Right forelimb (tissue), 1 donor: ENCODE results near the gene ADAMTS10.
"Not testable (repeated sequence)": the region's sequence is repeated elsewhere in the genome, so short reads cannot be mapped to it uniquely, and the experiment has no call there.

Source experiments
- DNase-seq: peaks from one replicate; pipeline ENCODE4 v3.0.0-alpha.2; 2018

The ADAMTS10 gene

DNA sequence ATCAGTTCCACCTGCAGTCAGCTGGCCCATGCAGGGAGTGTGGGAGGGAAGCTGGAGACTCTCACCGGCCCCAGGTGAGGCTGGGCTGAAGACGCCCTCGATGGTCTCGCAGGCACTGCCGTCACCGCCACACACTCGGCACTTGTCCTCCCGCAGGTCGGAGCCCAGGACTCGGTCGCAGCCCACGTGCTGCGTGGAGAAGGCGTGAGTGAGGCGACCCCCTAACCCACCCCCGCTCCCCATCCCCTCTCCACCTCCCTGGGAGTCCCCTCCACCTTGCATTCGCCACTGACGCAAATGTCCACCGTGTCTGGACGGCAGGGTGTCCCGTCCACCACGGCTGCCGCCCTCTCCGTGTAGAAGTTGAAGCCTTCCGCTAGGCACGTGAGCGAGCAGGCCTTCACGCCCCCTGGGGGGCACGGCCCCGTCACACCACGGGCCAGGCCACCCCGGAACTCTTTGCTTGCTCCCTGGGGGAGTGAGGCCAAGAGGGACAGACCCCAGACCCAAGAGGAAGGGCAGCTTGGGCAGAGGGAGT lies 21.3 kb downstream of the ADAMTS10 start:
- DNase-seq: no peak

DNA sequence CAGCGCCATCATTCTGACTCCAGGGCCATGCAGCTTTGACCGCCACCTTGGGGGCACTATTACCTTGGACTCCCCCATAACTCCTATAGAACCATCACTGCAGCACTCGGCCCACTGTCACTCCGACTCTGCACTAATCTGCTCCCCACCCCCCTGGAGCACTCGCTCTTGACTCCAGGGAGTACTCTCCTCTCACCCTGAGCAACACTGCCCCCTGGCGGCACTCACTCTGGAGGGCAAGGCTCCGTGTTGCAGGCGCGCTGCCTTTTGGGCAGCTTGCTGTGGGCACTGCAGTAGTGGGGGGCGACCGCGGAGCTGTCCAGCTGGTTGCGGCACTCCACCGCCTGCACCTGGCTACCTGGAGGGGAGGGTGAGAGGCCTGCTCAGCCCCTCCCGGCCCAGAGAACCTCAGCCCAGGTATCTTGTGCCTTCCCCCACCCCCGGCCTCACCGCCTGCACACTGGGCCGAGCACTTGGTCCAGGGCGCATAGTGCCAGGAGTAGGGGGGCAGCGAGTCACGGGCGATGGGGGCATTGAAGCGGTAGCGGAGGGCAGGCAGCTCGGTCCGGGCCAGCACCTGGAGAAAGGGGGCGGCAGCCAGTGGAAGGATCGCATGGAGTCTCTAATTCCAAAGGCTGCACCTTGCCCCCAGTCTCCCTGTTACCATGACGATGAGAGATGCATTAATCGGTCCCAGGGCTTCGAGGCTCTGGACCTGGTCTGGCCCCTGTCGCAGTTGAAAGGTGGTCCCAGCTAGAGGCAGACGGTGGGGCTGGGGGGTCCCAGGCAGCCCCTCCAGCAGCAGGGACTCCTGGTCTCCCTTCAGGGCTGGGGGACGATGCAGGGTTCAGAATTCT lies 24.4 kb downstream of the ADAMTS10 start:
- DNase-seq: no peak

DNA sequence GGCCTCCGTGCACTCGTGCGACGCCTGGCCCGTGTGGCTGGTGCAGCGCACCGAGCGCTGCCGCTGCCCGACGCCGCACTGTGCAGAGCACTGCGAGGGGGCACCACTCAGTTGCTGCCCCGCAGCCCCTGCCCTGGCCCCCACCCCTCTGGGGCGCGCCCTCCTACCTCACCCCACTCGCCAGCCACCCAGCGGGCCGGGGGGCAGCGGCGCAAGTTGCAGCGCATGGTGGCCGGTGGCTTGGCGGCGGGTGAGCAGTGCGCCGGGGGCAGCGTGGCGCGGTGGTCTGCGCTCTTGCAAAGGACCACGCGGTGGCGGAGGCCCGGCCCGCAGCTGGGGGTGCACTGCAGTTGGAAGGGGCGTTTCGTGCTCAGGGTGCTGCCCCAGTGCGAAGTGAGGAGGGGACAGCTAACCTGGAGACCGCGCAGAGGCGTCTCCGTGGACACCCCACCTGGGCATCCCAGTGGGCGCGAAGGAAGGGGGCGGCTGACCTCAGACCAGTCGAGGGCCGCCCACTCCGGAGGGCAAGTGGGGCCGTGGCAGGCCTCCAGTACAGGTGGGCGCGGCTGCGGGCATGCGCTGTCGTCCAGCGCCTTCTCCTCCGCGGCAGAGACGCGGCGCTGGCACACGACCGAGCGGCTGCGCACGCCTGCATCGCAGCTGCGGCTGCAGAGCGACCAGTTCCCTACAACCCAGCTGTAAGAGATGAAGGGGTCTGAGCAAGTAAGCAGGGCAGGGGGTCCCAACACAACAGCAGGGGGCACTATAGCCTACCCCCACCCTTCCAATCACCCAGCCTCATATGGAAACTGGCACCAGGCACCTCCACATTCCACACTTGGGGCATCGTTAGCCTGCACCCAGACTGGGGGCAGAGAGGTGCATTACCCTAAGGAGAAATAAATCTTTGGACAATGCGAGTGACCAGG lies 25.3 kb downstream of the ADAMTS10 start:
- DNase-seq: no peak

DNA sequence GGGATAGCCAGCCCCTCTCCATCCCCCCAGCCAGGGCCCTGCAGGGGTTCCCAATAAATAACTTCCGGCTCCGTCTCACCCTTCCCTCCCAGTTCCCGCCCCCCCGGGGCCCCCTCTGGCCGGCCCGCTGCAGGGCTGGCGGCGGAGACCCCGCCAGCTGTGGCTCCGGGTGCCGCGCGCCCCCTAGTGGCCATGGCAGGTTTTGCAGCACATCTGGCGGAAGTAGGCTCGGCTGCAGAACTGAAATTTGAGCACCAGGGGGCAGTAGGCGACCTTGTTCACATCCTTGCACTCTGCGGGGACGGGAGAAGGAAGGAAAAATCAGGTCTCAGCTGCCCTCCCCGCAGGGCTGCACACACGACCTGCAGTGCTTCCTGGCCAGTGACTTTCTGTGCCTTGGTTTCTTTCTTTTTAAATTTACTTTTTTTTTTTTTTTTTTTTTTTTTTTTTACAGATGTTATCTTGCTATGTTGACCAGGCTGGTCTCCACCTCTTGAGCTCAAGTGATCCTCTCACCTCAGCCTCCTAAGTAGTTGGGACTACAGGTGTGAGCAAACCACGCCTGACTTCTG lies 29.7 kb downstream of the ADAMTS10 start:
- peak; percentile 92 for DNase-seq

DNA sequence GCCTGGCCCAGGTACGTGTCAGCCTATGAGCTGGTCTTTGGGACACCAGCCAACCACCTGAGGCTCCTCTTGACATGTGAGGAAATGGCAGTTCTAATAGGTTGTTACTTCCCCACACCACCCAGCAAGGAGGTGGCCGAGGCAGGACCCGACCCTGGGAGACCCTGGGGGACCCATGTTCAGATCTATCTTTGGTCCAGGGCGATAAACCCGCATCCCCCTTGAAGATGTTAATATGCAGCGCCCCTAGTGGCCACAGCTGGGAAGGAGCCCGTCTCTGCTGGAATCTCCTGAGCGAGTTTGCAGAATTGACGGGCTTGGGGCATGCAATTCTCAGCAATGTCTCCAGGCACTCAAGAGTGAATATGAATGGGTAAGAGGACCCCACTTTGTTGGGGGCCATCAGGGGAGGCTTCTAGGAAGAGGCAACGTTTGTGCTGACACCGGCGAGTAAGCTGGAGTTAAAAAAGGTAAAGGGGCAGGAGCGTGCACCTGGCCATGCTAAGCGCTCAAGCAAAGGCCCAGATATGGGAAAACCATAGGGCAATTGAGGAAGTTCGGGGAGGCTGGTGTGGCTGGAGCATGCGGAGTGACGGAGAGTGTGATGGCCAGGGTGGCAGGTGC lies 31.8 kb downstream of the ADAMTS10 start:
- DNase-seq: peak; percentile 85

DNA sequence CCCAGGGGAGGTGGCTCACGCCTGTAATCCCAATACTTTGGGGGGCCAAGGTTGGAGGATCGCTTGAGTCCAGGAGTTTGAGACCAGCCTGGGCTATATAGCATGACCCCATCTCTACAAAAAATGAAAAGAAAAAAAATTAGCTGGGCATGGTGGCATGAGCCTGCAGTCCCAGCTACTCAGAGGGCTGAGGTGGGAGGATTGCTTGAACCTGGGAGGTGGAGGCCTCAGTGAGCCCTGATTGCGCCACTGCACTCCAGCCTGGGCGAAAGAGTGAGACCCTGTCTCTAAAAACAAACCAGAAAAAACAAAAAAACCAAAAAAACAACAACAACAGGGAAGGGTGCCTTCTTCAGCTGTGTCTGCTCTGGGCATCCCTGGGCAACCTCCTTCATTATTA lies 32.8 kb downstream of the ADAMTS10 start:
- no peak for DNase-seq

DNA sequence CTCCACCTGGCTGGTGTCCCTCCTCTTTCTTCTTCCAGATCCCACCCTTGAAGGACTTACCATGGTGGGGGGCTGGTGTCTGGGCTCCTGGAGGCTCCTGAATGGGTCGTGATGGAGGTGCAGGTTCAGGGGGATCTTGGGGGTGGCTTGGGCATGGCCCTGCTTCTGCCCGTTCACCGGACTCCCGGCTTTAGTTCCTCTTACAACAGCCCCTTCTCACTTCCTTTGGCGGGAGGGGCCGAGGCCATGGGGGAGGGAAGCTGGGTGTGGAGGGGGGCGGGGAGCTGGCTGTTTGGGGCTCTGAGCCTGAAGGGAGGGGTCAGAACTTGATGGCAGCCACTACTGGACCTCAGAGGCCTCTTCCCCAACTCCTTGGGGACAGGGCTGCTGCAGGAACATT lies 33.3 kb downstream of the ADAMTS10 start, which contains the start of gene MYO1F:
Gene MYO1F (minus strand): TSS at position 196 of the 400 bp plus-strand sequence. CDS start 133 bp downstream, at position 63.
- no peak for DNase-seq

DNA sequence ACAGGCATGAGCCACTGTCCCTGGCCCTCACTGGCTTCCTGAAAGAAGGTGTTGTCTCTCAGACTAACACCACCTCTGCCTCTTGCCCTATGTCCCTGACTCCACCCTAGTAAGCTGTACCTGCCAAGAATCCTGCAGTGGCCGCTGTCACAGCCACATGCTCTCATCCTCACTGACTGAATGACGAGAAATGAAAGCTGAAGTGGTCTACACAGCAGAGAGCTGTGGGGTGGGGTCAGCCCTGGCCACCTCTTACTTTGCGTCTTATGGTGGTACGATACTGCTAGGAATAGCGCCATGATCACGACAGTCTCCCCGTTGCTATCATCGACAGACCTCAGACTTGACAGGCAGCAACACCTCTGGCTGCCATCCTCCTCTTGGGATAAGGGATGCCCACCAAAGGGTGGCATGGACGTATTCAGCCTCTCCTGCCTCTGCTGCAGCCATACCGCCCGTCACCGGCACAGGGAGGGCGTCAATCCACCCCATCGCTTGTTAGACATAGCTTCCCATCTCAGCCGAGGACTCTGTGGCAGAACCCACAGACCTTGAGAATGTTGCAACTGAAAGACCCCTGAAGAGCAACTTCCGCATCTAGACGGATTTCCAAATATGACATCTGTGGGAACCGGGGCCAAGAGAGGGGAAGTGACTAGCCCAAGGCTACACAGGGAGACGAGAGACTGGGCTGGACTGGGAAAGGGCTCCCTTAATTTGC lies 34.1 kb downstream of the ADAMTS10 start:
- DNase-seq: no peak

DNA sequence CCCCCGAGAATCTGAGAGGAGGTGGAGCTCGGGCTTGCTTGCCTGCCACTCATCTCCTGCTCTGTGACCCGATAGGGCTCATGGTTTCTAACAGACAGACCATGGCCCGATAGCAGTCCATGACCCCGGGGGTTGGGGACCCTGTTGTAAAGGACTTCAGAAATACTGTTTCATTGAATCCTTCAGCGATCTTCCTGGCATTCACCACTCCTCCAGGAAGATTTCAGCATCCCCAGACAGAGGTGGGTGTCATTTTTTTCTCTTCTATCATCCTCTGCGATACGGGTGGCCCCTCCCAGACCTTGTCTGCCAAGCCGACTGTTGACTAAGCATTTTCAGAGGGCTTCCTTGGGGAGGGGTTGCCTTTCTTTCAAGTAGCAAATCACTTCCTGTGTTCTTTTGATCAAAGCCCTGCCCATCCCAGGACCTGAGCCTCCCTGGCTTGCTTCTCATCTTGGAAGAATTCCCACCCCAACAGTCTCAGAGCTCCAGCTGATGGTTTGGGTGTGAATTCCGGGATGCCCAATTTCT lies 35.0 kb downstream of the ADAMTS10 start:
- DNase-seq: no peak

DNA sequence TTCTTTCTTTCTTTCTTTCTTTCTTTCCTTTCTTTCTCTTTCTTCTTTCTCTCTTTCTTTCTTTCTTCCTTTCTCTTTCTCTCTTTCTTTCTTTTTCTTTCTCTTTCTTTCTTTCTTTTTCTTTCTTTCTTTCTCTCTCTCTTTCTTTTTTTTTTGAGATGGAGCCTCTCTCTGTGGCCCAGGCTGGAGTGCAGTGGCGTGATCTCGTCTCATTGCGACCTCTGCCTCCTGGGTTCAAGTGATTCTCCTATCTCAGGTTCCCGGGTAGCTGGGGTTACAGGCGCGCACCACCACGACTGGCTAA lies 35.9 kb downstream of the ADAMTS10 start:
- DNase-seq: not testable (repeated sequence)

DNA sequence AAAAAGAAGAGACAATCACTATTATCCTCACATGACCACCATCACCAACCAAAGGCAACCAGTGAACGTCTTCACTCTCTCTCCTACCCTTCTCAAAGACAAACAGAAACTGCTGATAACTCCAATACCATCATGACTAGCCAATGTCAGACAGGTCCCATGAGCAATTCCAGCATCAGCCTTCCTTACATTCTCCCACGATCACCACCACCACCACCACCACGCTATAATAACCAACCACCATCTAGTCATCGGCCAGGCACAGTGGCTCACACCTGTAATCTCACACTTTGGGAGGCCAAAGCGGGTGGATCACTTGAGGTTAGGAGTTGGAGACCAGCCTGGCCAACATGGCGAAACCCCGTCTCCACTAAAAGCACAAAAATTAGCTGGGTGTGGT lies 37.2 kb downstream of the ADAMTS10 start:
- no peak for DNase-seq

DNA sequence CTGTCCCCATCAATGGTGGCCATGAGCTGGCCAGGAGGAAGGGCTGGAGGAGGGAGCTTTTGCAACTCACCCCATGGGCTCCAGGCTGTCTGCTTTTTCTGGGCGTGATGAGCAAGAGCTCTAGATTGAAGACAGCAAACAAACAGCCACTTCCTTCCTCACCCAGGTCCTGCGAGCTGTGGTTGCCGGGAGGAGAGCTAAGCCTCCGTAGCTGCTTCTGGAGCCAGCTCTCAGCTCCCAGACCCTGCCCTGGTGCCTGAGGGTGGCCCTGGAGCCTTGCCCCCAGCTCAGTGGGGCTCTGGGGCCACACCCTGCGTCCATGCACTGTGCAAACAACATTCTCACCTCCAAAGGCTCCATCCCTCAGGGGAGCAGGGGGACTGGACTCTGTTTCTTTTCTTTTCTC lies 39.5 kb downstream of the ADAMTS10 start:
- no peak for DNase-seq

DNA sequence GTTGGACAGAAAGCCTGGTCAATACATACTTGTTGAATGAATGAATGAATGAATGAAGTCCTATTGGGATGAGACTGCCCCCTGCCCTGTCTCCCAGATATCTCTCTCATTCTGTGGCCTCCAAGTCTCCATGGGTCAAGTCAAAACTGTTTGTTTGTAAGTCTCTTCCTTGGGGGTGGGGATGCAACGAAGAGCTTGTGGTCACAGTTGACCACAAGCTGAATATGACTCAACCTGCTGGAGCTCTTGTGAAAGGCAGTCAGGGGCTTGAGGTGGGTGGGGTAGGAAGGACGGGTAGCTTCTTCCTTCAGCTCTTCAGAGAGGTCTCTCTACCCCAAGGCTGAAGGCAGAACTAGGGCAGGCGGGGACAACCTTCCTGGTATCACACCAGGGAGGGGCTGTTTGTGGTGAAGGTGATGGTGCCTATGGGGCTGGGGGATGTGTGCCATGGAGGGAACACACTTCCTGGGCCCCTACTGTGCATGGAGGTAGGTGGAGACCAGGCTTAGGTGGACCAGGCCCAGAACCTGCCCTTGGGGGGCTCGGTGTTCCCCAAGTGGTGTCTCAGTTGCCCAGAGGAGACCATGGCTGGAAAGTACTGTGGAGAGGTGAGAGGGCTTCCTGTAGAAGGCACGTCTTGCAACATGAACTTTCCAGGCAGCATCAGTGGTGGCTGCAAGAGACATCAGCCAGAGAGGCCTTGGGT lies 41.3 kb downstream of the ADAMTS10 start:
- DNase-seq: no peak

DNA sequence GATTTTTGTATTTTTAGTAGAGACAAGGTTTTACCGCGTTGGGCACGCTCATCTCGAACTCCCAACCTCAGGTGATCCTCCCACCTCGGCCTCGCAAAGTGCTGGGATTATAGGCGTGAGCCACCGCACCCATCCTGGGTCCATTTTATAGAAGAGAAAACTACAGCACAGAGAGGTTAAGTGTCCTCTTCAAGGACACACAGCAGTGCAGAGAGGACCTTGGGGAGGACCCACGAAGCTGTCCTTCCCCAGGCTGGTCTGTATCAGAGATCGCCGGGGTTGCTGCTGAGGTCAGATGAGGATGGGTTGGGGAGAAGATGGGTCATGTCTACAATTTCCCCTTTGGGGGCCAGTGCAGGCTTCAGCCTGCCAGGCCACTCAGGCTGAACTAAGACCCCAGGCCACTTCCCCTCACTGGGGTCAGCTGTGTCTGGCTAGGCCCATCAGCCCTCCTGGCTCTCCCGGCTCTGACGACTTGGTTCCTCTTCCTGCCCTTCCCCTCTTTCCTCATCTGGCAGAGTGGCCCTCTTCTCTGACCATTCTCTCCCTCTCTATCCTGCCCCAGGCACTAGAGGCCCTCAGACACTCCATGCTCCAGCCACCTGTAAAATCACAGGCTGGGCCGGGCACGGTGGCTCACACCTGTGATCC lies 42.9 kb downstream of the ADAMTS10 start:
- no peak for DNase-seq

DNA sequence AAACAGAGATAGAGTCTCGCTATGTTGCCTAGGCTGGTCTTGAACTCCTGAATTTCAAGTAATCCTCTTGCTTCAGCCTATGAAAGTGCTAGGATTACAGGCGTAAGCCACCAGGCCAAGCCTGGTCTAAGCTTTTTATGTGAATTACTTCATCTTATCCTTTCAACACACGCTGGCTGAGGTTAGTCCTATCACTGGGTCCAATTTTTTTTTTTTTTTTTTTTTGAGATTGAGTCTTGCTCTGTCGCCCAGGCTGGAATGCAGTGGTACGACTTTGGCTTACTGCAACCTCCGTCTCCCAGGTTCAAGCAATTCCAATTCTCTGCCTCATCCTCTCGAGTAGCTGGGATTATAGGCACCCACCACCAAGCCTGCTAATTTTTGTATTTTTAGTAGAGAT lies 43.7 kb downstream of the ADAMTS10 start:
- DNase-seq: no peak

DNA sequence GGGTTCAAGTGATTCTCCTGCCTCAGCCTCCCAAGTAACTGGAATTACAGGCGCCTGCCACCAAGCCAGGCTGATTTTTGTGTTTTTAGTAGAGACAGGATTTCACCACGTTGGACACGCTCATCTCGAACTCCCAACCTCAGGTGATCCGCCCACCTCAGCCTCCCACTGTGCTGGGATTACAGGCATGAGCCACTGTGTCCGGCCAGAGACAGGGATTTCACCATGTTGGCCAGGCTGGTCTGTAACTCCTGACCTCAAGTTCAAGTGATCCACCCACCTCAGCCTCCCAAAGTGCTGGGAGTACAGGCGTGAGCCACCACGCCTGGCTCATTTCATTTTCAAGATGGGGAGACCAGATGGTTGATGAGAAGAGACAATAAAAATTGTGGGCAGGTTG lies 45.6 kb downstream of the ADAMTS10 start:
- not testable (repeated sequence) for DNase-seq

DNA sequence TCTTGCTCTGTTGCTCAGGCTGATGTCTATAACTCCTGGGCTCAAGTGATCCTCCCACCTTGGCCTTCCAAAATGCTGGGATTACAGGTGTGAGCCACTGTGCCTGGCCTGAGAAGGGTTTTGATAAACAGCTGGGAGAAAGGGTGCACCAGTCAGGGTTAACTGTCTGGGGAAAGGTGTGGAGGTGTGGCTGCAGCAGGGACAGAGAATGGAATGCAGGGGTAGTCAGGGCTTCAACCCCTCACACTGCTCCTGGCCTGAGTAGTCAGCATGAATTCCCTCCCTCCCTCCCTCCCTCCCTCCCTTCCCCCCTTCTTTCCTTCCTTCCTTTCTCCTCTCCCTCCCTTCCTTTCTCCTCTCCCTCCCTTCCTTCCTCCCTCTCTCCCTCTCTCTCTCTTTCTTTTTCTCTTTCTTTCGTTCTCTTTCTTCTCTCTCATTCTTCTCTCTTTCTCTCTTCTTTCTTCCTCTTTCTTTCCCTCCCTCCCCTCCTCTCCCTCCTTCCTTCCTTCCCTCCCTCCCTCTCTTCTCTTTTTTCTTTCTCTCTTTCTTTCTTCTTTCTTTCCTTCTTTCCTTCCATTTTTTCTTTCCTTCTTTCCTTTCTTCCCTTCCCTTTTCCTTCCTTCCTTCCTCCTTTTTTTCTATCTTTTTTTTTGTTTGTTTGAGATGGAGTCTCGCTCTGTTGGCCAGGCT lies 49.3 kb downstream of the ADAMTS10 start:
- DNase-seq: no peak

DNA sequence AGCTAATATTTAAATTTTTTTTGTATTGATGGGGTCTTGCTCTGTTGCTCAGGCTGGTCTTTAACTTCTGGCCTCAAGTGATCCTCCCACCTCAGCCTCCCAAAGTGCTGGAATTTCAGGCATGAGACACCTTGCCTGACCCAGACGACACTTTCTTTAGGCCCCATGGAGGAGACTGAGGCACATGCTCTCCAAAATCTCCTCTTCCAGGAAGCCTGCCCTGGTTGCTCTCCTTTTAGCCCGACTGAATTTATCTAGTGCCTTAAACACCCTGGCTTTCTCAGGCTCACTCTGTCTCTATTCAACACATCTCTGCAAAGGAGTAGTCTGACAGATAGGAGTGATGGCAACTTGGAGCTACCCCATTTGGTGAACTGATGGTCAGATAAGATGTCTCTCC lies 52.2 kb downstream of the ADAMTS10 start:
- no peak for DNase-seq

DNA sequence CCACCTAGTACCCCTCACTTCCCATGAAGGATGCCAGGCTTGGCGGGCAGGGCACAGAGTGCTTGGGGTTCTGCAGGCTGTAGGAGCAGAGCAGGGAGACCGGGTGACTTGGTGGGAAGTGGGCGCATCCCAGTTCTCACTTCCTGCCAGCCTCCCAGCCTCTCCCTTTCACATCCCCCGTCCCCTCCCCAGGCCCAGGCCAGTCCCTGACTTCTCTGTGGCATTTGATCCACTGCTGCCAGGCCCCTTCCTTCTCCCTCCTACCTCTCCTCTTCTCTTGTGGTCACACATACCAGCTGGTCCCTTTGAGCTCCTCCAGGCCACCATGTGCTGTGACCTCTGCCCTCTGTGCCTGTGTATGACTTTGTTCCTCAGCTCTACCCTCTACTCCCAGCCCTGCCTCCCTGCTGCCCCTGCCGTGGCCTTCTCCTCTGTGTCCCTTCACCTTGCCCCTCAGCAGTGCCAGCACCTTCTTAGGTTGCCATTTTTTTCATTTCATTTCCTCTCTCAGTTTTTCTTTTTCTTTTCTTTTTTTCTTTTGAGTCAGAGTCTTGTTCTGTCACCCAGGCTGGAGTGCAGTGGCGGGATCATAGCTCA lies 52.8 kb downstream of the ADAMTS10 start:
- DNase-seq: no peak

DNA sequence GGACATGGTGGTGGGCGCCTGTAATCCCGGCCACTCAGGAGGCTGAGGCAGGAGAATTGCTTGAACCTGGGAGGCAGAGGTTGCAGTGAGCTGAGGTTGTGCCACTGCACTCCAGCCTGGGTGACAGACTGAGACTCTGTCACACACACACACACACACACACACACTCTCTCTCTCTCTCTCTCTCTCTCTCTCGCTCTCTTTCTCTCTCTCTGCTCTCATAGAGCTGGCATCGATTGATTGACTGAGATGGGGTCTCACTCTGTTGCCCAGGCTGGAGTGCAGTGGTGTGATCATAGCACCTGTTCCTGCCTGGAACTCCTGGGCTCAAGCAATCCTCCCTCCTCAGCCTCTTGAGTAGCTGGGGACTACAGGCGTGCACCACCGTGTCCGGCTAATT lies 56.8 kb downstream of the ADAMTS10 start:
- not testable (repeated sequence) for DNase-seq
